GM10847 (cell line): ENCODE results near the gene RFC5.

ENCODE experiments used
- POLR2A ChIP-seq: IDR thresholded peaks from 2 replicates; pipeline ENCODE4 v1.6.1; 2011; ENCODE audit not compliant: insufficient read length; ENCODE audit errors: extremely low read depth

The RFC5 gene

GRCh38 chr12:117994551-117995438 is 21.7 kb upstream of the RFC5 start:
- TF ChIP-seq POLR2A = no peak

DNA sequence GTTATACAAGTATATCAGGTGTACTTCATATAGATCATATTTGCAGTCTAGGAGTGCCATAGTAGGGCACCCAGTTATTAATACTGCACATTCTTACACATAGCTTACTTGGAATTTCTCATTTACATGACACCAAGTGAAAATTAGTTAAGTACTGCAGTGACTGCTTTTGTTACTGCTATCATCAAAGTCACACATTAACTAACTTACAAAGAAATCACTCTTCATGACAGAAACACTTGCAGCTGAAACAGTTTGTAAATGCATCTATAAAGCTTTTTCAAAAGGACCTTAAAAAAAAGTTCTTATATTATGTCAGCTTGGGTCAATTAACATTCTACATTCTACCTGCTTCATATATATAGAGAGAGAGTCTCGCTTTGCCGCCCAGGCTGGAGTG is 17.8 kb upstream of the RFC5 start:
- TF ChIP-seq POLR2A = no peak

- no peak for TF ChIP-seq POLR2A
These were observed 5.6 kb upstream of the RFC5 start for GRCh38 chr12:118010903-118011302.

- TF ChIP-seq POLR2A = no peak
These were observed 5.1 kb upstream of the RFC5 start for GRCh38 chr12:118011377-118011776.

DNA sequence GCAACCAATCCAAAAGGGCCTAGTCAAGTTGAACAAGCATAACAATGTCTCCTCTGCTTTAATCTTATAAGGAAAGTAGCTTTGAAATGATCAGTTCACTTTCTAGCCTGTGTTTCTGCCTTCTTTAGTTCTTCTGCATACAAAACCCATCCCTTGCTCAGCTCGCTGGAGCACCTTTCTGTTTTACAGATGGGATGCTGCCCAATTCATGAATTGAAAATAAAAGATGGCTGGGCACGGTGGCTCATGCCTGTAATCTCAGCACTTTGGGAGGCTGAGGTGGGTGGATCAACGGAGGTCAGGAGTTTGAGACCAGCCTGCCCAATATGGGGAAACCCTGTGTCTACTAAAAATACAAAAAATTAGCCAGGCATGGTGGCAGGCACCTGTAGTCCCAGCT is 4.5 kb upstream of the RFC5 start:
- no peak for TF ChIP-seq POLR2A

- no peak for TF ChIP-seq POLR2A
These were observed 3.2 kb upstream of the RFC5 start for GRCh38 chr12:118013283-118013682.

DNA sequence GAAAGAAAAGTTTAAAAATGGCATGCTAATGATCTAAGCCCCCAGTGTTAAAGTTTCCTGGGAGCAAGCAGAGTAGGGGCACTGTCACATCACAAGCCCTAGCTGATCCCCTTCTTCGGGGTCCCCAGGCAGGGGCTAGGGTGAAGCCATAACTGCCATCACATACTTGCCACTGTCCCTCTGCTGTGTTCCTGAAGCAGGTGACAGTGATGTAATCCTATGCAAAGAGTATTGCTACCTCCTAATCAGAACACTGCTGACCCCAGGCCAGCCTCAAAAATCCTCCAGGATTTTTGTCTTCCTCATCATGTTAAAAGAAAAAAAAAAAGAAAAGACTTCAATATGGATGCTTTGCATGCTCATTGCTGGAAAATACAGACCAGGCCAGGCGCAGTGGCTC is 1.2 kb upstream of the RFC5 start:
- no peak for TF ChIP-seq POLR2A

DNA sequence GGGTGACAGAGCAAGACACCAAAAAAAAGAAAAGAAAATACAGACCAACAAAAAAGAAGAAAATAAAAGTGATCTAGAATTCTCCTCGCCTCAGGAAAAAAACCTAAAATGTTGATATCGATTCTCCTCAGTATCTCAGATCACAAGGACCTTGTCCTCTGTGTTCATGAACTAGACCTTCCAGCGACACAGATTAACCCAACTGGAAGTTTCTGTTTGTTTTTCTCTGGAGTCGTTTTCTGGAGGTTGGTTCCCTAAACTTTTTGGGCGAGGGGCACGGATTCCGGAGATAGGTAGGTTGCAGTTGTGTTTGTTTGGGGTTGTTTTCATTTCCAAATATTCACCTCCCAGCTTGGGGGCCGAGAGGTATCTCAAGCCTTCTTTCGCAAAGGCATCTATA is 559 bp upstream of the RFC5 start:
- no peak for TF ChIP-seq POLR2A

GRCh38 chr12:118017926-118018325 is 1.4 kb downstream of the RFC5 start:
- TF ChIP-seq POLR2A = no peak

DNA sequence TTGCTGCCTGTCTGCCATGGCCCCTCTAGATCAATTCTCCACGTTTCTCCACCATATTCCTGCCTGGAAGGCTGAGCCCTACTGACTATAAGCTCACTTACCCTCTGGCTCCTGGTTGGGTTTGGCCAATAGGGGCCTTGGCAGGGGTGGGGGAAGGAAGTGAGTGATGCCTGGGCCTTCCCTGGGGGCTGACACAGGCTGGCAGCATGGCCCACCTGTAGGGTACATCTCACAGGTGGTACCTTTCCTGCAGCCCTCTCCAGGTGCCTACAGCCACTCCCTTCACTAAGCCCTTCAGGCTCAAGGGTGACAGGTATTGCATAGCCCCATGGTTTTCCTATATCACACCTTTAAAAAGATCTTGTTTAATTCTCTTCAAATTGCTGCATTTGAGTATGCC is 3.5 kb downstream of the RFC5 start:
- no peak for TF ChIP-seq POLR2A

- TF ChIP-seq POLR2A = no peak
These were observed 6.2 kb downstream of the RFC5 start for GRCh38 chr12:118022728-118023109.

GRCh38 chr12:118023301-118023860 is 6.9 kb downstream of the RFC5 start:
- TF ChIP-seq POLR2A = no peak

DNA sequence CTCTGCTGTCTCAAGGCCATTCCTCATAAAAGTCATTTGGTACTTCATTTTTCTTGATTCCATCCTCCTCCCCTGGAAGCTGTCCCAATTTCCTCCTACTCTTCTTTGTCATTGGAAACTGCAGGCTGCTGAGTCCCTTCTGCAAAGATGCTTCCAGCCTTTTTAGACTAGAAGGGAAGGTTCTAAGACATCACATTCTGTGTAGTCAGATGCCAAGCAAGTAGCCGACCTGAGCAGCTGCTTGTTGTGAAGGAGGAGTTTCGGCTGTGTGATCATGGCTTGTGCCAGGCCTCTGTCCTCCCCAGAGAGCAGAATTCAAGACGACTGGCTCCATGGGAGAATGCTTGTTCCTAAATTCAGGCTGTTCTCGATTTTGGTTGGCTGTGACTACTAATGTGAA is 8.7 kb downstream of the RFC5 start:
- no peak for TF ChIP-seq POLR2A

GRCh38 chr12:118029166-118029565 is 12.7 kb downstream of the RFC5 start:
- TF ChIP-seq POLR2A = no peak

GRCh38 chr12:118032188-118032587 is 15.7 kb downstream of the RFC5 start:
- TF ChIP-seq POLR2A = no peak

- no peak for TF ChIP-seq POLR2A
These were observed 16.8 kb downstream of the RFC5 start for GRCh38 chr12:118033323-118033722.

DNA sequence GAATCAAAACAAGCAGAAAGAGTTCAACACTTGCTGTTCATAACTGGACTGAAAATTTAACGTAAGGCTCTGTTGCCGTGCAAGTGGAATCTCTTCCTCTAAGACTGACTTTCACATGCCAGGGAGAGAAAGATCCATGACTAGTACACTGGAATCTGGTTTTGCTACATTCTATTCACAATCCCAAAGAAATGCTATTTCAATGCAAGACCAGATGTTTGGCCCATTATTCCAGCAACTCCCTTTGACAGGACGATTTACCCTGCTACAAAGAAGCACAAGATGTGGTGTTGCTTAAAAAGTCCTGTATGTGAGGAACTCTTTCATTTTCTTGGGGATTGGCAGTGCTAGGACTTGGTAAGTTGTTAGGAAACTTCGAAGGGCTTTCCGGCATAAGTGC is 17.4 kb downstream of the RFC5 start:
- TF ChIP-seq POLR2A = no peak

- no peak for TF ChIP-seq POLR2A
These were observed 18.1 kb downstream of the RFC5 start for GRCh38 chr12:118034429-118035189.
